Bronchial epithelial cell (primary cell): Measurements from ENCODE around the gene MAGI2. TPM values are rescaled to one million over a fixed set of nuclear protein-coding genes. Genes with fewer than 3 reads are reported as not detected.

Source experiments
- DNase-seq: peaks from one replicate; pipeline ENCODE4 v3.0.0-alpha.2; 2010; ENCODE audit warnings: low read depth
- FAIRE-seq: peaks from 2 replicates; lab custom pipeline; 2011; peaks lifted over from hg19 to GRCh38; lab: Jason Lieb, UNC
- H3K27me3 ChIP-seq: 2 replicates; pipeline ENCODE4 v1.5.1; 2011; ENCODE audit warnings: low read length; ENCODE audit not compliant: control insufficient read depth, insufficient read depth
- H3K36me3 ChIP-seq: 2 replicates; pipeline ENCODE4 v1.5.1; 2011; ENCODE audit warnings: low read length; ENCODE audit not compliant: control insufficient read depth, insufficient read depth
- H3K4me3 ChIP-seq: 2 replicates; pipeline ENCODE4 v1.5.1; 2011; ENCODE audit warnings: mild to moderate bottlenecking, low read depth, low read length, control low read depth
- CTCF ChIP-seq: IDR thresholded peaks from 2 replicates; pipeline ENCODE4 v1.5.1; 2011; ENCODE audit warnings: mild to moderate bottlenecking, moderate library complexity, low read length, control low read depth, inconsistent platforms; ENCODE audit not compliant: insufficient read depth, severe bottlenecking
- total RNA-seq: library from RNA; depleted of rRNA; stranded (reverse); fragments of >200 nt; gene quantifications from 2 replicates; pipeline ENCODE4 v1.2.1, GENCODE V29; 2014

MAGI2 gene
- total RNA-seq, 1 donor from 2014 or later: 2.6 TPM

- no peak for TF ChIP-seq CTCF
- DNase-seq (no peak), FAIRE-seq (no peak)
- H3K4me3 ChIP-seq: no peak overlapping the region
- no peaks in the 10 kb centered on the region for H3K27me3 ChIP-seq
- H3K36me3 ChIP-seq: no peaks in the 10 kb centered on the region
These were observed 1281.2 kb downstream of the MAGI2 start for GRCh38 chr7:78172267-78172757.

GRCh38 chr7:78171398-78171797 lies 1282.1 kb downstream of the MAGI2 start:
- peak; percentile 87 for FAIRE-seq
- no peak for DNase-seq
- TF ChIP-seq CTCF: no peak
- Histone ChIP-seq H3K36me3 (no peaks in the 10 kb centered on the region), H3K27me3 (no peaks in the 10 kb centered on the region), H3K4me3 (no peak overlapping the region)

- DNase-seq: no peak
- no peaks in the 10 kb centered on the region for H3K27me3 ChIP-seq
- no peaks in the 10 kb centered on the region for H3K36me3 ChIP-seq
- H3K4me3 ChIP-seq: no peak overlapping the region
- no peak for TF ChIP-seq CTCF
- no peak for FAIRE-seq
These were observed 1282.7 kb downstream of the MAGI2 start for GRCh38 chr7:78170815-78171214.

- H3K4me3 ChIP-seq: no peak overlapping the region
- DNase-seq: no peak
- no peaks in the 10 kb centered on the region for H3K27me3 ChIP-seq
- no peaks in the 10 kb centered on the region for H3K36me3 ChIP-seq
- no peak for FAIRE-seq
- no peak for TF ChIP-seq CTCF
These were observed 1283.5 kb downstream of the MAGI2 start for GRCh38 chr7:78169992-78170391.

- H3K4me3 ChIP-seq: no peak overlapping the region
- no peaks in the 10 kb centered on the region for H3K36me3 ChIP-seq
- H3K27me3 ChIP-seq: no peaks in the 10 kb centered on the region
- DNase-seq (no peak), FAIRE-seq (no peak)
- TF ChIP-seq CTCF: no peak
These were observed 1284.6 kb downstream of the MAGI2 start for GRCh38 chr7:78168865-78169264.

- Histone ChIP-seq H3K27me3 (no peaks in the 10 kb centered on the region), H3K36me3 (no peaks in the 10 kb centered on the region), H3K4me3 (no peak overlapping the region)
- no peak for TF ChIP-seq CTCF
- FAIRE-seq: no peak
- DNase-seq: no peak
These were observed 1285.6 kb downstream of the MAGI2 start for GRCh38 chr7:78167860-78168259.
